GM13977 (cell line): Measurements from ENCODE around the gene PRPF31.

Experiments used
- DNase-seq: peaks from one replicate; pipeline ENCODE4 v3.0.0; 2012; ENCODE audit warnings: low spot score
- CTCF ChIP-seq: IDR thresholded peaks from 2 replicates; pipeline ENCODE4 v1.5.1; 2012; ENCODE audit warnings: mild to moderate bottlenecking, control low read depth; ENCODE audit not compliant: insufficient read depth; ENCODE audit errors: extremely low read depth, missing control alignments
- in situ Hi-C: fragments of 300-500 bp; cut with MboI; formaldehyde crosslinking; loops from one replicate; pipeline ENCODE4 v1.12.0; 2022; ENCODE audit warnings: low sequenced_read_pairs, low pct_unique_long_range_greater_than_20kb, mixed read lengths, inconsistent platforms; ENCODE audit not compliant: unreplicated experiment

PRPF31 gene

GRCh38 chr19:54179921-54180461, 64.4 kb downstream of the PRPF31 start:
- DNase-seq: no peak
- TF ChIP-seq CTCF: no peak
- in situ Hi-C loops: no loop called here

GRCh38 chr19:54180691-54181091, 65.1 kb downstream of the PRPF31 start:
- TF ChIP-seq CTCF: no peak
- no peak for DNase-seq
- in situ Hi-C loops: no loop called here
